ENCODE results near the gene HAPLN3.
"Not testable (repeated sequence)": the region's sequence is repeated elsewhere in the genome, so short reads cannot be mapped to it uniquely, and the experiment has no call there.

HAPLN3 gene, protein sequence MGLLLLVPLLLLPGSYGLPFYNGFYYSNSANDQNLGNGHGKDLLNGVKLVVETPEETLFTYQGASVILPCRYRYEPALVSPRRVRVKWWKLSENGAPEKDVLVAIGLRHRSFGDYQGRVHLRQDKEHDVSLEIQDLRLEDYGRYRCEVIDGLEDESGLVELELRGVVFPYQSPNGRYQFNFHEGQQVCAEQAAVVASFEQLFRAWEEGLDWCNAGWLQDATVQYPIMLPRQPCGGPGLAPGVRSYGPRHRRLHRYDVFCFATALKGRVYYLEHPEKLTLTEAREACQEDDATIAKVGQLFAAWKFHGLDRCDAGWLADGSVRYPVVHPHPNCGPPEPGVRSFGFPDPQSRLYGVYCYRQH

DNA sequence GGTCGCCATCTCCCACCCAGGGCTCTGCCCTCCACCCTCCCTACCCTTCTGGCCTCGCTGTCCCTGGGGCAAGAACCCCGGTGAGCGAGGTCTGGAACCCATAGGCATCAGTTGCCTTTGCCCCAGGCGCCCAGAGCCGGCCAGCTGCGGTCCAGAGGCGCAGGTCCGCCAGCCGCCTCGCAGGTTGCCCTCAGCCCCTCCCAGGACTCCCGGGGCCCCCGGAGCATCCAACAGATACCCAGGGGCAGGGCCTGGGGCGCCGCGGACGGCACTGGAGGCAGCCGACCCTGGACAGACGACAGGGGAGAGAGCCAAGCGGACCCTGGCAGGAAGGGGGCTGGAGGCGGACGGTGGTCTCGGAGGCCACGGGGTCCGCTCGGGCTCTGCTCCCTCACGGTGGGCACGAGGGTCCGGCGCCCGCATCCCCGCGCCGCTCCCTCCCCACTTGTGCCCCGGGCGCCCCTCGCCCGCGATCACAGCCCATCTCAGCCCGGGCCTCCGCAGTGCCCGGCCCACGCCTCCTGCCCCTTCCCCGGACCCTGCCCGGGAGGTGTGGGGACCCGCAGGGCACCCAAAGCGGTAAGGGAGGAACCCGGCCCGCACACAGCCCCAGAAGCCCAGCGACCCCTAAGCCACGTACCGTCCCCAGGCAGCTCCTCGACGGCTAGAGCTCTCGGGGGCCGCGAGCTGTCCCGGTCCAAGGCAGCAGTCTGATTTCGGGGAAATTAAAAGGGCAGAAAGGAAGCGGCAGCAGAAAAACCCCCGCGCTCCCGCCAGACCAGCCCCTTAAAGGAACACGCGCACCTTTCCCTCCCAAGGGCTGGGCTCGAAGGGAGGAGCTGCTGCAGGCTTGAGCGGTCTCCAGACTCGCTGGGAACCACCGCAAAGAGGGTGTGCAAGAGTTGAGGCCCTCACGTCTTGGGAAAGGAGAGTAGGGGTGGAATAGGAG is at the start of gene HAPLN3:
Gene HAPLN3, minus strand, starts transcription at position 726 of the 949 bp plus-strand sequence. CDS start 8,246 bp downstream, outside the sequence.
- Histone ChIP-seq H3K36me3 (ENCODE audit: insufficient read depth, insufficient read length, low read length) (peaks cover 11% of the 10 kb centered on the region), H3K9ac (ENCODE audit: insufficient read length, low read depth) (peak within 1 kb of the TSS; percentile 82), H3K4me3 (ENCODE audit: insufficient read length, low read depth) (peak within 1 kb of the TSS; percentile 75), H3K9me3 (ENCODE audit: insufficient read depth, low read length) (no peaks in the 10 kb centered on the region), H3K27me3 (ENCODE audit: insufficient read depth, insufficient read length) (peaks cover 14% of the 10 kb centered on the region), H3K4me1 (ENCODE audit: insufficient read depth, insufficient read length) (peaks cover 42% of the 10 kb centered on the region)
- no peak for DNase-seq (ENCODE audit: low read depth, low spot score)
- TF ChIP-seq ZNF274 (IDR thresholded peaks at IDR 0.05; ENCODE audit: low read depth, low read length) (no peak), SUZ12 (IDR thresholded peaks at IDR 0.05; ENCODE audit: extremely low read depth, insufficient read depth, insufficient read length) (no peak), YY1 (IDR thresholded peaks at IDR 0.05; ENCODE audit: insufficient read depth, insufficient read length) (no peak)

DNA sequence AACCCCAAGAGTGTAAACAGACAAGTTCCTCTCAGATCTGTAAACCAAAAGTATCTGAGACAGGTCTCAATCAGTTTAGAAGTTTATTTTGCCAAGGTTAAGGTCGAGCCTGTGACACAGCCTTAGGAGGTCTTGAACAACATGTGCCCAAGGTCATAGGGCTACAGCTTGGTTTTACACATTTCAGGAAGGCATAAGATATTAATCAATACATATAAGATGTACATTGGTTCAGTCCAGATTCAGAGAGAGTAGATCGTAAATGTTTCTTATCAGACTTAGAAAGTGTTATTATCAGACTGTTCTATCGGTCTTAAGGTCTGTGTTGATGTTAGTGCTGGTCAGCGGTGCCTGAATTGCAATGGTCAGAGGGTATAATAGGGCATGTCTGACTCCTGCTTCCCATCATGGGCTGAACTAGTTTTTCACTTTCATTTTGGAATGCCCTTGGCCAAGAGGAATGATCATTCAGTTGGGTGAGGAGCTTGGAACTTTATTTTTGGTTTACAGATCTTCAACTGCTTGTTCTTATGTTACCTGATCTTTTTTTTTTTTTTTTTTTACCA is 44.8 kb upstream of the HAPLN3 start:
- Histone ChIP-seq H3K9ac (ENCODE audit: insufficient read length, low read depth) (no peak overlapping the region), H3K9me3 (ENCODE audit: insufficient read depth, low read length) (peaks cover 3% of the 10 kb centered on the region; the same call in 1 of the 2 replicates), H3K4me1 (ENCODE audit: insufficient read depth, insufficient read length) (no peaks in the 10 kb centered on the region), H3K36me3 (ENCODE audit: insufficient read depth, insufficient read length, low read length) (no peaks in the 10 kb centered on the region), H3K27me3 (ENCODE audit: insufficient read depth, insufficient read length) (no peaks in the 10 kb centered on the region), H3K4me3 (ENCODE audit: insufficient read length, low read depth) (no peak overlapping the region)
- TF ChIP-seq YY1 (IDR thresholded peaks at IDR 0.05; ENCODE audit: insufficient read depth, insufficient read length) (no peak), SUZ12 (IDR thresholded peaks at IDR 0.05; ENCODE audit: extremely low read depth, insufficient read depth, insufficient read length) (no peak), ZNF274 (IDR thresholded peaks at IDR 0.05; ENCODE audit: low read depth, low read length) (no peak)
- no peak for DNase-seq (ENCODE audit: low read depth, low spot score)

DNA sequence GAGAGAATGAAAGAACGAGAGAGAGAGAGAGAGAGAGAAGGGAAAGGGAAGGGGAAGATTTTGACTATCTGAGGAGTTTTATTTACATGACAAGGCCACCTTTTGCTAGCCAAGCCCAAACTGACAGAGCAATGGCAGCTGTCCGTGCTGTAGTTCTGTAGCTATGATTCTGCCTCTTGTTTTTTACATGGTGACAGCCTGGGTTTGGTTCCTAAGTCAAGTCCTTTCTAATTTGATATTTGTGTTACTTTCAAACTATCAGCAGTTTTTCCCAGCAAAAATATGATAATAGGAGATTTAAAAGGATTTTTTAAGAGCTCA is 44.1 kb upstream of the HAPLN3 start:
- Histone ChIP-seq H3K4me3 (ENCODE audit: insufficient read length, low read depth) (no peak overlapping the region), H3K27me3 (ENCODE audit: insufficient read depth, insufficient read length) (no peaks in the 10 kb centered on the region), H3K9me3 (ENCODE audit: insufficient read depth, low read length) (peaks cover 4% of the 10 kb centered on the region; the same call in 1 of the 2 replicates), H3K9ac (ENCODE audit: insufficient read length, low read depth) (no peak overlapping the region), H3K4me1 (ENCODE audit: insufficient read depth, insufficient read length) (no peaks in the 10 kb centered on the region), H3K36me3 (ENCODE audit: insufficient read depth, insufficient read length, low read length) (no peaks in the 10 kb centered on the region)
- DNase-seq (ENCODE audit: low read depth, low spot score), result no peak
- TF ChIP-seq SUZ12 (IDR thresholded peaks at IDR 0.05; ENCODE audit: extremely low read depth, insufficient read depth, insufficient read length), result no peak
- no peak for TF ChIP-seq ZNF274 (IDR thresholded peaks at IDR 0.05; ENCODE audit: low read depth, low read length)
- no peak for TF ChIP-seq YY1 (IDR thresholded peaks at IDR 0.05; ENCODE audit: insufficient read depth, insufficient read length)

DNA sequence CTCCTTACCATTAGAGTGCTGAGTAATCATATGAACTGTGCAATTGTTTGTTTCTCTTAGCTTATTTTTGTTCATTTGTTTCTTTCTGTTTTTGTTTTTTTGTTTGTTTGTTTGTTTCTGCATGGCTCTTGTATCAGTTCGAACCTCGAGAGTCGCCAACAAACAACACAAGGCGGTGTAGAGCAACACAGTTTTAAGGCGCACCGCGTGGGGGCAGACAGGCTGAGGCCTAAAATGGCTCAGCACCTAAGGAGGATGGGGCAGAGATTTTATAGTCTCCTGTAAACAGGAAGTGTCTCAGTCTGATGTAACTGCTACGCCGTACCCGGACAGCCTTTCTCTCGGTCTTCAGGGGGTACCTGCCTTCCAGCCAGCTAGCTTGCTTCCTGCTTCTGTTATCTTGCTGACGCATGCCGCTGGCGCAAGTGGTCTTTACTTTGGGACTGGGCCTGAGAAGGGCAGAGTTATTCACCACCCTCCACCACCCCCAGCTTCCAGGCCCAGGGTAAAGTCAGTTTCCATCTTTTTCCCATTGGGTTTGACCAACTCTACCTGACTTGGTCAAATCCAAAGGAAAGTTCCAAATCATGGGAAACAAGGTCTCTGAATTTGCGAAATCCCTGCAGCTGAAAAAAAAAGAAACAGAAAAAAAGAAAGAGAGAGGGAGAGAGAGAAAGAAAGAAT is 43.6 kb upstream of the HAPLN3 start:
- Histone ChIP-seq H3K36me3 (ENCODE audit: insufficient read depth, insufficient read length, low read length) (no peaks in the 10 kb centered on the region), H3K27me3 (ENCODE audit: insufficient read depth, insufficient read length) (no peaks in the 10 kb centered on the region), H3K9ac (ENCODE audit: insufficient read length, low read depth) (no peak overlapping the region), H3K4me3 (ENCODE audit: insufficient read length, low read depth) (no peak overlapping the region), H3K4me1 (ENCODE audit: insufficient read depth, insufficient read length) (no peaks in the 10 kb centered on the region), H3K9me3 (ENCODE audit: insufficient read depth, low read length) (peaks cover 9% of the 10 kb centered on the region; the same call in 1 of the 2 replicates)
- DNase-seq (ENCODE audit: low read depth, low spot score), result no peak
- TF ChIP-seq YY1 (IDR thresholded peaks at IDR 0.05; ENCODE audit: insufficient read depth, insufficient read length) (no peak), ZNF274 (IDR thresholded peaks at IDR 0.05; ENCODE audit: low read depth, low read length) (no peak), SUZ12 (IDR thresholded peaks at IDR 0.05; ENCODE audit: extremely low read depth, insufficient read depth, insufficient read length) (no peak)

DNA sequence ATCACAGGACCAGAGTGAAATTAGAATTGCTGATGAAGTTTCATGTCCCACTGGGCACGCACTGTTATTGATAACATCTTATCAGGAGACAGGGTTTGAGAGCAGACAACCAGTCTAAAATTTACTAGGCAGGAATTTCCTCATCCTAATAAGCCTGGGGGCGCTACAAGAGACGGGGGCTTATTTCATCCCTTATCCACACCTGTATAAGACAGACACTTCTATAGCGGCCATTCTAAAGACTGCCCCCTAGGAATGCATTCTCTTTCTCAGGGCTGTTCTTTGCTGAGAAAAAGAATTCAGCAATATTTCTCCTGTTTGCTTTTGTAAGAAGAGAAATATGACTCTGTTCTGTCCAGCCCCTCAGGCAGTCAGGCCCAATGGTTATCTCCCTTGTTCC is 39.1 kb upstream of the HAPLN3 start:
- not testable (repeated sequence) for H3K9ac ChIP-seq (ENCODE audit: insufficient read length, low read depth); H3K27me3 ChIP-seq (ENCODE audit: insufficient read depth, insufficient read length); H3K4me1 ChIP-seq (ENCODE audit: insufficient read depth, insufficient read length); DNase-seq (ENCODE audit: low read depth, low spot score); H3K36me3 ChIP-seq (ENCODE audit: insufficient read depth, insufficient read length, low read length); H3K4me3 ChIP-seq (ENCODE audit: insufficient read length, low read depth)
- peaks cover 11% of the 10 kb centered on the region; the same call in 1 of the 2 replicates for H3K9me3 ChIP-seq (ENCODE audit: insufficient read depth, low read length)

DNA sequence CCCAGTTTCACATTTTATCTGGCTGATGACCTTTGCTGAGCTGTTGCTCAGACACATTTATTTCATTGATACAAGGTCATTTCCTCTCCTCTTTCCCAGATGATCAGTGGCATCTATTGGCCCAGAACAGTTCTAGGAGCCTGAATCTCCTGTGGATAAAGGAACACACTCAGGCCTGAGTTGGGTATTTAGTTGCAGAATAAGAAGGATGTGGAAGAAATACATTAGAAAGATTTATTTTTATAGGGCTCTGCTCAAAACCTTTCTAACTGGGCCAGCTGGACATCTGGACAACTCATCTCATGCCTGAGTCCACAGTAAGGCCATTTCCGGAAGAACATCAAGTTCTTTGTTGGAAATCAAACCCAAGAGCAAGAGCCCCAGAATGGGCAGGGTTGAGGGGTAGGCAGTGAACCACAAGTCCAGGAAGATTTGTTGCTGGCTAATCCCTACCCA is 37.6 kb upstream of the HAPLN3 start:
- Histone ChIP-seq H3K36me3 (ENCODE audit: insufficient read depth, insufficient read length, low read length) (no peaks in the 10 kb centered on the region), H3K4me1 (ENCODE audit: insufficient read depth, insufficient read length) (no peaks in the 10 kb centered on the region), H3K9me3 (ENCODE audit: insufficient read depth, low read length) (peaks cover 20% of the 10 kb centered on the region), H3K9ac (ENCODE audit: insufficient read length, low read depth) (no peak overlapping the region), H3K4me3 (ENCODE audit: insufficient read length, low read depth) (no peak overlapping the region), H3K27me3 (ENCODE audit: insufficient read depth, insufficient read length) (no peaks in the 10 kb centered on the region)
- TF ChIP-seq SUZ12 (IDR thresholded peaks at IDR 0.05; ENCODE audit: extremely low read depth, insufficient read depth, insufficient read length), result no peak
- no peak for TF ChIP-seq ZNF274 (IDR thresholded peaks at IDR 0.05; ENCODE audit: low read depth, low read length)
- TF ChIP-seq YY1 (IDR thresholded peaks at IDR 0.05; ENCODE audit: insufficient read depth, insufficient read length), result no peak
- no peak for DNase-seq (ENCODE audit: low read depth, low spot score)
